ENCODE measurements around the gene GPR153. TPM values are rescaled to one million over a fixed set of nuclear protein-coding genes. Genes with fewer than 3 reads are reported as not detected.

The GPR153 gene
- total RNA-seq, 1 donor from 2014 or later = 6.5 TPM

GRCh38 chr1:6263716-6264115, 2.8 kb upstream of the GPR153 start:
- H3K9me3 Mint-ChIP-seq (ENCODE audit: low read depth) = no peaks in the 10 kb centered on the region
- DNase-seq (ENCODE audit: low spot score, unreplicated experiment) = no peak
- H3K27me3 Mint-ChIP-seq = peaks cover 32% of the 10 kb centered on the region

GRCh38 chr1:6262555-6263420, 1.9 kb upstream of the GPR153 start:
- no peak for DNase-seq (ENCODE audit: low spot score, unreplicated experiment)
- no peak overlapping the region for H3K4me3 Mint-ChIP-seq (ENCODE audit: low read depth)
- H3K27ac Mint-ChIP-seq = no peak overlapping the region
- no peak for TF ChIP-seq CTCF (IDR thresholded peaks at IDR 0.05; ENCODE audit: unreplicated experiment)
- peaks cover 32% of the 10 kb centered on the region for H3K27me3 Mint-ChIP-seq
- peaks cover 2% of the 10 kb centered on the region for H3K36me3 Mint-ChIP-seq (ENCODE audit: insufficient read depth)
- peaks cover 1% of the 10 kb centered on the region for H3K4me1 Mint-ChIP-seq (ENCODE audit: low read depth)
- no peaks in the 10 kb centered on the region for H3K9me3 Mint-ChIP-seq (ENCODE audit: low read depth)

More at GRCh38 chr1:6263716-6264115, 2.8 kb upstream of the GPR153 start:
- TF ChIP-seq CTCF (IDR thresholded peaks at IDR 0.05; ENCODE audit: unreplicated experiment) = no peak
- peaks cover 1% of the 10 kb centered on the region for H3K4me1 Mint-ChIP-seq (ENCODE audit: low read depth)
- peaks cover 2% of the 10 kb centered on the region for H3K36me3 Mint-ChIP-seq (ENCODE audit: insufficient read depth)
- H3K27ac Mint-ChIP-seq = no peak overlapping the region
- H3K4me3 Mint-ChIP-seq (ENCODE audit: low read depth) = no peak overlapping the region

- Mint-ChIP-seq H3K27me3 (peaks cover 40% of the 10 kb centered on the region), H3K9me3 (ENCODE audit: low read depth) (no peaks in the 10 kb centered on the region), H3K36me3 (ENCODE audit: insufficient read depth) (peaks cover 2% of the 10 kb centered on the region), H3K27ac (no peak overlapping the region), H3K4me1 (ENCODE audit: low read depth) (peaks cover 1% of the 10 kb centered on the region), H3K4me3 (ENCODE audit: low read depth) (peak overlapping the region; percentile 61)
- DNase-seq (ENCODE audit: low spot score, unreplicated experiment) = no peak
- TF ChIP-seq CTCF (IDR thresholded peaks at IDR 0.05; ENCODE audit: unreplicated experiment) = no peak
Observed at GRCh38 chr1:6261615-6261995, 707 bp upstream of the GPR153 start.

- peaks cover 2% of the 10 kb centered on the region for H3K36me3 Mint-ChIP-seq (ENCODE audit: insufficient read depth)
- no peaks in the 10 kb centered on the region for H3K9me3 Mint-ChIP-seq (ENCODE audit: low read depth)
- H3K27ac Mint-ChIP-seq = no peak overlapping the region
- peaks cover 39% of the 10 kb centered on the region for H3K27me3 Mint-ChIP-seq
- no peak for TF ChIP-seq CTCF (IDR thresholded peaks at IDR 0.05; ENCODE audit: unreplicated experiment)
- no peak for DNase-seq (ENCODE audit: low spot score, unreplicated experiment)
- no peak overlapping the region for H3K4me3 Mint-ChIP-seq (ENCODE audit: low read depth)
- H3K4me1 Mint-ChIP-seq (ENCODE audit: low read depth) = peaks cover 1% of the 10 kb centered on the region
Observed at GRCh38 chr1:6260433-6260934, 414 bp downstream of the GPR153 start.

- peak; percentile 68 for DNase-seq (ENCODE audit: low spot score, unreplicated experiment)
- peak overlapping the region; percentile 30 for H3K4me3 Mint-ChIP-seq (ENCODE audit: low read depth)
- H3K4me1 Mint-ChIP-seq (ENCODE audit: low read depth) = peaks cover 1% of the 10 kb centered on the region
- no peak overlapping the region for H3K27ac Mint-ChIP-seq
- TF ChIP-seq CTCF (IDR thresholded peaks at IDR 0.05; ENCODE audit: unreplicated experiment) = peak; percentile 7
- no peaks in the 10 kb centered on the region for H3K9me3 Mint-ChIP-seq (ENCODE audit: low read depth)
- H3K27me3 Mint-ChIP-seq = peaks cover 39% of the 10 kb centered on the region
- H3K36me3 Mint-ChIP-seq (ENCODE audit: insufficient read depth) = no peaks in the 10 kb centered on the region
Observed at GRCh38 chr1:6259491-6260362, 1.2 kb downstream of the GPR153 start.

All from progenitor cell of endocrine pancreas (in vitro differentiated cells).